Liver (tissue), 9 donors: Measurements from ENCODE around the gene HOXB2. TPM values are rescaled to one million over a fixed set of nuclear protein-coding genes. Genes with fewer than 3 reads are reported as not detected.
"Not testable (repeated sequence)": the region's sequence is repeated elsewhere in the genome, so short reads cannot be mapped to it uniquely, and the experiment has no call there.

Experiments
- DNase-seq: peaks from one replicate; pipeline ENCODE4 v3.0.0-alpha.2; 2017; ENCODE audit warnings: low spot score
- H3K27ac ChIP-seq, 2 donors: one replicate each; pipeline ENCODE4 v1.7.0; 2013; ENCODE audit warnings: inconsistent platforms in 2 of 2, low read length in 2 of 2, control low read depth in 1 of 2, low read depth in 1 of 2, mild to moderate bottlenecking in 1 of 2
- H3K27me3 ChIP-seq, 4 donors: one replicate each; pipeline versions ENCODE4 v1.6.1 to v1.7.0; 2013; ENCODE audit warnings: low read length in 3 of 4, inconsistent platforms in 1 of 4, mild to moderate bottlenecking in 1 of 4, moderate library complexity in 1 of 4; ENCODE audit not compliant: control insufficient read depth in 4 of 4, insufficient read depth in 4 of 4
- H3K36me3 ChIP-seq, 4 donors: one replicate each; pipeline versions ENCODE4 v1.6.1 to v1.7.0; 2013; ENCODE audit warnings: low read length in 3 of 4, mild to moderate bottlenecking in 3 of 4, low read depth in 1 of 4, moderate library complexity in 1 of 4; ENCODE audit not compliant: control insufficient read depth in 4 of 4, insufficient read depth in 3 of 4
- H3K4me1 ChIP-seq, 4 donors: one replicate each; pipeline versions ENCODE4 v1.6.1 to v1.7.0; 2013; ENCODE audit warnings: low read length in 3 of 4, mild to moderate bottlenecking in 3 of 4, moderate library complexity in 1 of 4; ENCODE audit not compliant: control insufficient read depth in 4 of 4, insufficient read depth in 4 of 4
- H3K4me3 ChIP-seq, 3 donors: one replicate each; pipeline versions ENCODE4 v1.6.1 to v1.7.0; 2013; ENCODE audit warnings: low read length in 3 of 3, control low read depth in 1 of 3, low read depth in 1 of 3, mild to moderate bottlenecking in 1 of 3
- H3K9ac ChIP-seq, 2 donors: one replicate each; pipeline ENCODE4 v1.7.0; 2013; ENCODE audit warnings: low read length in 2 of 2, mild to moderate bottlenecking in 2 of 2, moderate library complexity in 2 of 2, control low read depth in 1 of 2, low read depth in 1 of 2
- H3K9me3 ChIP-seq, 4 donors: one replicate each; pipeline versions ENCODE4 v1.6.1 to v1.7.0; 2013; ENCODE audit warnings: low read length in 3 of 4; ENCODE audit not compliant: control insufficient read depth in 4 of 4
- EGR1 ChIP-seq, 2 donors: IDR thresholded peaks; 2 replicates each; pipeline ENCODE4 v1.6.1; 2016 to 2018; ENCODE audit warnings: antibody characterized with exemption in 2 of 2, low read depth in 2 of 2
- FOXA1 ChIP-seq: IDR thresholded peaks from 2 replicates; pipeline ENCODE4 v1.6.1; 2016; ENCODE audit warnings: antibody characterized with exemption
- GABPA ChIP-seq, 2 donors: IDR thresholded peaks in 1 of 2; conservative IDR thresholded peaks in 1 of 2; 2 replicates each; pipeline ENCODE4 v1.6.1; 2016; ENCODE audit warnings: antibody characterized with exemption in 2 of 2, mild to moderate bottlenecking in 1 of 2, moderate library complexity in 1 of 2
- HNF4A ChIP-seq, 2 donors: conservative IDR thresholded peaks; 2 replicates each; pipeline ENCODE4 v1.6.1; 2016; ENCODE audit warnings: antibody characterized with exemption in 2 of 2, mild to moderate bottlenecking in 2 of 2
- HNF4G ChIP-seq: IDR thresholded peaks from 2 replicates; pipeline ENCODE4 v1.6.1; 2016; ENCODE audit warnings: antibody characterized with exemption
- JUND ChIP-seq, 2 donors: IDR thresholded peaks; 2 replicates each; pipeline ENCODE4 v1.6.1; 2016; ENCODE audit warnings: antibody characterized with exemption in 2 of 2
- RAD21 ChIP-seq, 2 donors: IDR thresholded peaks; 2 replicates each; pipeline ENCODE4 v1.6.1; 2016; ENCODE audit warnings: antibody characterized with exemption in 2 of 2, mild to moderate bottlenecking in 2 of 2
- RXRA ChIP-seq, 2 donors: IDR thresholded peaks; 2 replicates each; pipeline ENCODE4 v1.6.1; 2017 to 2018; ENCODE audit warnings: antibody characterized with exemption in 2 of 2, mild to moderate bottlenecking in 1 of 2
- SP1 ChIP-seq: IDR thresholded peaks from 2 replicates; pipeline ENCODE4 v1.6.1; 2018; ENCODE audit warnings: antibody characterized with exemption, mild to moderate bottlenecking
- TAF1 ChIP-seq: conservative IDR thresholded peaks from 2 replicates; pipeline ENCODE4 v1.6.1; 2016; ENCODE audit warnings: antibody characterized with exemption, mild to moderate bottlenecking
- WGBS: extraction: QIAGEN DNeasy Blood & Tissue Kit; methylation state at CpG from one replicate; pipeline ENCODE4 v1.1.7; 2013; 5-methylcytosine and 5-hydroxymethylcytosine counted together
- polyA plus RNA-seq, 2 donors: library from polyadenylated mRNA; stranded (reverse) in 1 of 2; unstranded in 1 of 2; fragments of 200-250 nt in 1 of 2; fragments of >200 nt in 1 of 2; fragmentation: Nextera tagmentation in 1 of 2; extraction: Ambion mirVana in 1 of 2; gene quantifications; one replicate each; pipeline versions ENCODE4 v1.2.1 to v1.2.3, GENCODE V29; 2013 to 2015
- total RNA-seq, 2 donors: library from RNA; depleted of rRNA; stranded (reverse); fragments of >200 nt; gene quantifications; one replicate each; pipeline ENCODE4 v1.2.3, GENCODE V29; 2014
- TF ChIP-seq, protein P1 (sequence below): IDR thresholded peaks from 2 replicates; pipeline ENCODE4 v1.6.1; 2016; ENCODE audit warnings: antibody characterized with exemption, mild to moderate bottlenecking
- TF ChIP-seq, protein P2 (sequence below): IDR thresholded peaks from 2 replicates; pipeline ENCODE4 v1.6.1; 2016; ENCODE audit warnings: antibody characterized with exemption
- TF ChIP-seq, protein P3 (sequence below): IDR thresholded peaks from 2 replicates; pipeline ENCODE4 v1.6.1; 2016; ENCODE audit warnings: antibody characterized with exemption
- donor health status: healthy.
- donor health status: healthy.
- donor health status: healthy.
- donor health status: healthy.
- donor health status: healthy.

Gene HOXB2
- total and polyA plus RNA-seq, 4 donors, result 0.67 to 2.5 (median 1.8) TPM

DNA sequence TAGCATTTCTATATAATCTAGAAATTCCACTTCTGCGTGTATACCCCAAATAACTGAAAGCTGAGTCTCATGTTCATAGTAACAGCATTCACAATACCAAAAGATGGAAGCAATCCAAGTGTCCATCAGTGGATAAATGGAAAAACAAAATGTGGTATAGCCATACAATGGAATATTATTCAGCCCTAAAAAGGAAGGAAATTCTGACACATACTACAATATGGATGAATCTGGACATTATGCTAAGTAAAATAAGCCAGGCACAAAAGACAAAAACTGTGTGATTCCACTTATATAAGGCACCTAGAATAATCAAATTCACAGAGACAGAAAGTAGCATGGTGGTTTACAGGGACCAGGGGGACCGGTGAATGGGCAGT, 34.5 kb downstream of the HOXB2 start:
- peaks cover 0 to 3% (median 0%) of the 10 kb centered on the region in 4 donors for H3K4me1 ChIP-seq
- DNase-seq, result no peak
- WGBS, result 94% methylated on average over 2 of the region's 2 CpGs
- no peak overlapping the region for H3K9ac ChIP-seq
- no peaks in the 10 kb centered on the region for H3K9me3 ChIP-seq
- TF ChIP-seq HNF4G (no peak), GABPA (IDR thresholded peaks at IDR 0.05 in 1 of 2, conservative IDR thresholded peaks at IDR 0.05 in 1 of 2) (no peak), RXRA (IDR thresholded peaks at IDR 0.05) (no peak), HNF4A (conservative IDR thresholded peaks at IDR 0.05) (no peak), TAF1 (no peak), SP1 (no peak), FOXA1 (no peak), JUND (IDR thresholded peaks at IDR 0.05) (no peak), EGR1 (IDR thresholded peaks at IDR 0.05; ENCODE audit: low read depth in 2 of 2) (no peak)
- TF ChIP-seq, protein P1, sequence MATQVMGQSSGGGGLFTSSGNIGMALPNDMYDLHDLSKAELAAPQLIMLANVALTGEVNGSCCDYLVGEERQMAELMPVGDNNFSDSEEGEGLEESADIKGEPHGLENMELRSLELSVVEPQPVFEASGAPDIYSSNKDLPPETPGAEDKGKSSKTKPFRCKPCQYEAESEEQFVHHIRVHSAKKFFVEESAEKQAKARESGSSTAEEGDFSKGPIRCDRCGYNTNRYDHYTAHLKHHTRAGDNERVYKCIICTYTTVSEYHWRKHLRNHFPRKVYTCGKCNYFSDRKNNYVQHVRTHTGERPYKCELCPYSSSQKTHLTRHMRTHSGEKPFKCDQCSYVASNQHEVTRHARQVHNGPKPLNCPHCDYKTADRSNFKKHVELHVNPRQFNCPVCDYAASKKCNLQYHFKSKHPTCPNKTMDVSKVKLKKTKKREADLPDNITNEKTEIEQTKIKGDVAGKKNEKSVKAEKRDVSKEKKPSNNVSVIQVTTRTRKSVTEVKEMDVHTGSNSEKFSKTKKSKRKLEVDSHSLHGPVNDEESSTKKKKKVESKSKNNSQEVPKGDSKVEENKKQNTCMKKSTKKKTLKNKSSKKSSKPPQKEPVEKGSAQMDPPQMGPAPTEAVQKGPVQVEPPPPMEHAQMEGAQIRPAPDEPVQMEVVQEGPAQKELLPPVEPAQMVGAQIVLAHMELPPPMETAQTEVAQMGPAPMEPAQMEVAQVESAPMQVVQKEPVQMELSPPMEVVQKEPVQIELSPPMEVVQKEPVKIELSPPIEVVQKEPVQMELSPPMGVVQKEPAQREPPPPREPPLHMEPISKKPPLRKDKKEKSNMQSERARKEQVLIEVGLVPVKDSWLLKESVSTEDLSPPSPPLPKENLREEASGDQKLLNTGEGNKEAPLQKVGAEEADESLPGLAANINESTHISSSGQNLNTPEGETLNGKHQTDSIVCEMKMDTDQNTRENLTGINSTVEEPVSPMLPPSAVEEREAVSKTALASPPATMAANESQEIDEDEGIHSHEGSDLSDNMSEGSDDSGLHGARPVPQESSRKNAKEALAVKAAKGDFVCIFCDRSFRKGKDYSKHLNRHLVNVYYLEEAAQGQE, result no peak
- TF ChIP-seq, protein P2, sequence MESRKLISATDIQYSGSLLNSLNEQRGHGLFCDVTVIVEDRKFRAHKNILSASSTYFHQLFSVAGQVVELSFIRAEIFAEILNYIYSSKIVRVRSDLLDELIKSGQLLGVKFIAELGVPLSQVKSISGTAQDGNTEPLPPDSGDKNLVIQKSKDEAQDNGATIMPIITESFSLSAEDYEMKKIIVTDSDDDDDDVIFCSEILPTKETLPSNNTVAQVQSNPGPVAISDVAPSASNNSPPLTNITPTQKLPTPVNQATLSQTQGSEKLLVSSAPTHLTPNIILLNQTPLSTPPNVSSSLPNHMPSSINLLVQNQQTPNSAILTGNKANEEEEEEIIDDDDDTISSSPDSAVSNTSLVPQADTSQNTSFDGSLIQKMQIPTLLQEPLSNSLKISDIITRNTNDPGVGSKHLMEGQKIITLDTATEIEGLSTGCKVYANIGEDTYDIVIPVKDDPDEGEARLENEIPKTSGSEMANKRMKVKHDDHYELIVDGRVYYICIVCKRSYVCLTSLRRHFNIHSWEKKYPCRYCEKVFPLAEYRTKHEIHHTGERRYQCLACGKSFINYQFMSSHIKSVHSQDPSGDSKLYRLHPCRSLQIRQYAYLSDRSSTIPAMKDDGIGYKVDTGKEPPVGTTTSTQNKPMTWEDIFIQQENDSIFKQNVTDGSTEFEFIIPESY, result no peak
- TF ChIP-seq, protein P3, sequence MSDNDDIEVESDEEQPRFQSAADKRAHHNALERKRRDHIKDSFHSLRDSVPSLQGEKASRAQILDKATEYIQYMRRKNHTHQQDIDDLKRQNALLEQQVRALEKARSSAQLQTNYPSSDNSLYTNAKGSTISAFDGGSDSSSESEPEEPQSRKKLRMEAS, result no peak
- H3K27ac ChIP-seq, result no peak overlapping the region
- H3K36me3 ChIP-seq, result no peaks in the 10 kb centered on the region
- H3K4me3 ChIP-seq, result no peak overlapping the region
- peaks cover 0 to 5% (median 3%) of the 10 kb centered on the region in 4 donors for H3K27me3 ChIP-seq

DNA sequence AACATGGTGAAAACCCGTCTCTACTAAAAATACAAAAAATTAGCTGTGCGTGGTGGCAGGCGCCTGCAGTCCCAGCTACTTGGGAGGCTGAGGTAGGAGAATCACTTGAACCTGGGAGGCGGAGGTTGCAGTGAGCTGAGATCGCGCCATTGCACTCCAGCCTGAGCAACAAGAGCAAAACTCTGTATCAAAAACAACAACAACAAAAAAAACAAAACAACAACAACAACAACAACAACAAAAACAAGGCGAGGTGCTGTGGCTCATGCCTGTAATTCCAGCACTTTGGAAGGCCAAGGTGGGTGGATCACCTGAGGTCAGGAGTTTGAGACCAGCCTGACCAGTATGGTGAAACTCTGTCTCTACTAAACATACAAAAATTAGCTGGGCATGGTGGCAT, 35.2 kb downstream of the HOXB2 start:
- not testable (repeated sequence) for H3K4me1 ChIP-seq, H3K9me3 ChIP-seq, DNase-seq, H3K36me3 ChIP-seq, H3K4me3 ChIP-seq, H3K27ac ChIP-seq, H3K9ac ChIP-seq, H3K27me3 ChIP-seq
- WGBS, result 91% methylated on average over 7 of the region's 7 CpGs

DNA sequence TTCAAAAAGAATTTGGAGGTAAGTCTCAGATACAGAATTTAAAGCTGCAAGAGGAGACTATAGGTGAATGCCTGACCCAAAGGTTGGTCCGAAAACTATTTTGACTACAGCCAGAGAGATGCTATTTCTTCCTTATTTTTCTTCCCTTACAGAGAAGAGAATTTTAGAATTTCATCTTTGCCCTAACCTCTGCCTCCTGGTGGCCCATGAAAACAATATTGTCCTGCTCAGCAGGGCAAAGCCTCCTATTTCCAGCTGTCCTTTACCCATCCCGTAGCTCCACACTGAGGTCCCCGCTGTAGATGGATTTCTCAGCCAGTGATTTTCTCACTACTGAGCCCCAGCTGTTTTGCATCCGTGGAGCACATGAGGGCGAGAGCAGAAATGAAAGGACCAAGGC, 38.7 kb downstream of the HOXB2 start:
- Histone ChIP-seq H3K27ac (no peak overlapping the region), H3K36me3 (no peaks in the 10 kb centered on the region), H3K27me3 (peaks cover 0 to 16% (median under 1%) of the 10 kb centered on the region in 4 donors), H3K9ac (no peak overlapping the region), H3K4me3 (no peak overlapping the region), H3K9me3 (no peaks in the 10 kb centered on the region), H3K4me1 (no peaks in the 10 kb centered on the region)
- TF ChIP-seq RAD21 (IDR thresholded peaks at IDR 0.05) (no peak), RXRA (IDR thresholded peaks at IDR 0.05) (peak in 1 of 2 donors; percentile 9), GABPA (IDR thresholded peaks at IDR 0.05 in 1 of 2, conservative IDR thresholded peaks at IDR 0.05 in 1 of 2) (no peak)
- TF ChIP-seq, protein P1, result no peak
- 57% methylated on average over 5 of the region's 5 CpGs for WGBS
- no peak for DNase-seq
